HG02852 (cell line): Measurements from ENCODE around the gene OSGIN1.
"Not testable (repeated sequence)": the region's sequence is repeated elsewhere in the genome, so short reads cannot be mapped to it uniquely, and the experiment has no call there.

Experiments
- ATAC-seq: cut with Tn5 transposase; IDR thresholded peaks from one replicate; pipeline ENCODE4 v1.9.1; 2021; ENCODE audit warnings: mild to moderate bottlenecking, moderate library complexity; ENCODE audit not compliant: unreplicated experiment

The OSGIN1 gene

DNA sequence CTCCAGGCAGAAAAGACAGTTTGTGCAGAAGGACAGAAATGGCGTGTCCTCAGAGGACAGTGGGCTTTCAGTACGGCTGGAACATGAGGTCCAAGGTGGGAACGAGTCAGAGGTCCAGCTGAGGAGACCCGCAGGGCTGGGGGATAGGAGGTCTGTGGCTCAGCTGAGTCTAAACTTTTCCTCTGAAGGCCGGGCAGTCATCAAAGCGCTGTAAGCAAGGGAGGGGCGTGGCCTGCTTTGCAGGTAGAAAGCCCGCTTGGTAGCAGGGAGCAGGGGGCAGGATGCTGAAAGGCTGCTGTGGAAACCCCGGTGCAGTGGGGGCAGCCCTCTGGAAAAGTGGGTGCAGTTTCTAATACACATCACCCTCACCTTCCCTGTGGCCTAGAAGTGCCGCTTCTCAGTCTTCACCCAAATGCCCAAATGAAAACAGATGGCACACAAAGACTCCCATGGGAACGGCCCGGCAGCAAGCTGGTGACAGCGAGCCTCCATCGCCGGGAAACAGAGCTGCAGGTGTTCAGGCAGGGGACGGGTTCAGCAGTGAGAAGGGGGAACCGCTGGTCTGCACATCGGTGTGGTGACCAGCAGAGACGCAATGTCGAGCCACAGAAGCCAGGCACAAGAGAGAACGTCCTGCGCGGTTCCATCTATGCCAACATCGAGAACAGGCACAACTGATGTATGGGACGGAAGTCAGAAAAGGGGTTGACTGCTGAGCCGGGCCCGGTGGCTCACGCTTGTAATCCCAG lies 12.2 kb upstream of the OSGIN1 start:
- no peak for ATAC-seq

DNA sequence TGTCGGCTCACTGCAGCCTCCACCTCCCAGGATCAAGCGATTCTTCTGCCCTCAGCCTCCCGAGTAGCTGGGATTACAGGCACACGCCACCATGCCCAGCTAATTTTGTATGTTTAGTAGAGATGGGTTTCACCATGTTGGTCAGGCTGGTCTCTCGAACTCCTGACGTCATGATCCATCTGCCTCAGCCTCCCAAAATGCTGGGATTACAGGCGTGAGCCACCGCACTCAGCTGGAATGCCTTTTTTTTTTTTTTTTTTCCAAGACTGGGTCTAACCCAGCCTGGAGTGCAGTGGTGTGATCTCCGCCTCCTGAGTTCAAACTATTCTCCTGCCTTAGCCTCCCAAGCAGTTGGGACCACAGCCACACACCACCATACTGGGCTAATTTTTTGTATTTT lies 11.5 kb upstream of the OSGIN1 start:
- not testable (repeated sequence) for ATAC-seq

DNA sequence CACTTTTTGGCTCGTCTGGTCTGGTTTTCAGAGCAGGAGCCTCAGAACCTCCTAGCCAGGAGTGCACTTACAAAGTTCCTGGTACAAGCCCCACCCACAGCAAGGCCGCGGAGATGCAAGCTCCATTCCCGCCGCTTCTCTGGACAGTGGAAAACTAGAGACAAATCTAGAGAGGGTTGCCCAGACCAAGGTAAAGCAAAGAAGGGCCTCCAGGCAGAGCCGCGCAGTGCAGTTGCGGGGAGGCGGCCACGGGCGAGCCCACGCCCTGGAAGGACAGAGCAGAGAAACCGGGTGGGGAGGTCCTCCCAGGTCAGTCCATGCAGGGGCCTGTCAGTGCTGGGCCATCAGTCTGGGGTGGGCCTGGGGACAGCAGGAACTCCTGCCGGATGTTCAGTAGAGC lies 11.0 kb upstream of the OSGIN1 start:
- ATAC-seq: no peak

DNA sequence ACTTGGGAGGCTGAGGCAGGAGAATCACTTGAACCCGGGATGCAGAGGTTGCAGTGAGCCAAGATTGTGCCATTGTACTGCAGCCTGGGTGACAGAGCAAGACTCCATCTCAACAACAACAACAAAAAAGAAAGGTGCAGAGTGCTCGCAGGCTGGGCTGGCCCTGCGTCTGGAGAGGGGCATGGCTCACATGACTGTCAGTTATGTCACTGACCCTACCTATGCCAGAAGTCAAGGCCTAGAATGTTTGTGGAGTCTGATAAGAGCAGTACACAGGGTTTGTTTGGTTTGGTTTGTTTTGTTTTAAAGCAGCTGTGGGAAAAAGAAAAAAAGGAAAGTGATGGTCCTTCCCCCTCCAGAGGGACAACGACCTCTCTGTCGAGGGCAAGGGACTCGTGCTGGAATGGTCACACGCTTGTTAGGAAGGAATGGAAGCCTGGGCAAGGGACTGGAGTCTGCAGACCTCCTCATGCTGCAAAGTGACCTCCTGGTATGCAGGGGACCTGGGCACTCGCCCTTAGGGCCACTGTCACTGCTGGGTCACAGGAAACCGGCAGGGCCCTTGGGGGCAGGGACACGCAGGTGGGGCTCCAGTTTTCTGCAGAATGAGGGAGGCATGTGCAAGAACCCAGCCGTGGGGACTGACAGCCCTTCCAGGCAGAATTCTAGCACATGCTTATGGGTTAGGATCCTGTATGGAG lies 10.1 kb upstream of the OSGIN1 start:
- ATAC-seq: no peak

DNA sequence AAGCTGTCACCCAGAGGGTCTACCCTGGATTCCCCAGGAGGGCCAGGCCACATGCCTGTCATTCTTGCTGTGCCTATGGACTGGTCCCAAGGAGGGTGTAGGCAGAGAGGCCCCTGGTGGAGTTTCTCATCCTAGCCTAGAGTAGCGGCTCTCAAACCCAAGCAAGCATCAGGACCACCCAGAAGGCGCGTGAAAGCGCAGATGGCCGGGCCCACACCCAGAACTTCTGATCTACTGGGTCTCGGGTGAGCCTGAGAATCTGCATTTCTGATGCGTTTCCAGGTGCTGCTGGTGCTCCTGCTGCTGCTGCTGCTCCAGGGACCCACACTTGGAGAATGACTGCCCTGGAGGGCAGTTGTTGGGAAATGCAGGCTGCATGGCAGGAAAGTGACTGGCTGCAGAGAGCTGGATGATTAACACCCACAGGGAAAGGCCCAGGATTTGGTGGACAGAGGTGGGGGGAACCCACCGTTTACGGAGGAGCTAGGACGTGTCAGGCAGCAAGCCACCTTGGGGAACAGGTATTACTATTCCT lies 9.5 kb upstream of the OSGIN1 start:
- ATAC-seq: no peak

DNA sequence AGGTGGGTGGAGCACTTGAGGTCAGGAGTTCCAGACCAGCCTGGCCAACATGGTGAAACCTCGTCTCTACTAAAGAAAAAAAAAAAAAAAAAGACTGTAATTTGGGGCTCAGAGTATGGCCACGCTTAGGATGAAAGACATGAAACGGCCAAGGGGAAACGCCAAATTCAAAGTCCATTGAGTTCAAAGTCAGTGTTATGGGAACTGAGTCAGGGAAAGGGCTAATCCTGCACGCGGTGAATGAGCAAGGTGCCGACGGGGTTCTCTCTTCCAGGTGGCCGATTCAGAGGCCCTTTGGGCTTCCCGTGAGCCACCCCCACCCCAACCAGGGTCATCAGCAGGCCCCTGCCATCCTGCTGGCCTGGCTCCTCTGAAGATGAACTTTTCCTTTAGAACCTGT lies 7.5 kb upstream of the OSGIN1 start:
- no peak for ATAC-seq

DNA sequence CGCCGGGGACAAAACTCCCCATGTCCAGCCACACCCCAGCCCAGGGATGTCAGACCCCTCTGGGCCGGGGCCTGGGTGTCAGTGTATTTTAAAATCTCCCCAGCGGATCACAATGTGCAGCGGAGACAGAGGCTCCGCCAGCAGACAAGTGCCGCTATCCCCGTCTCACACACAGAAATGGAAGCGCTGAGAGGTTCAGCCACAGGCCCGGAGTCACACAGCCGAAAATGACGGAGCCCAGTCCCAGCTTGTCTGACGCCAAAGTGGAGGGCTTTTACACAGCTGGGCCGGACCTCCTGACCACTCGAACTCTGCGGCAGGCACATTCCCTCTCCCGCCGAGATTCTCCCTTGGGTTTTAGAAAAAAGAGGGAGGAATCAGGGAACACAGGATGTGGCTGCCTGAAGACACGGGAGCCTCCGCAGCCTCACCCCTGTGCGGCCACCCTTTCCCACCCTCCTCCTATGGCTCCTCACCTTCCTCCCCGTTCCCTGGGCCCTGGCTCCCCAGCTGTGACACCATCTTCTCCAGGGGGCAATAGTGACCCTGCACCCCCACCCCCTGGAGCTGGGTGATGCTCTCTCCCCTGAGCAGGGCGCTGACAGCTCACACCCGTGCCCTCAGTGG lies 6.8 kb upstream of the OSGIN1 start:
- ATAC-seq: no peak

DNA sequence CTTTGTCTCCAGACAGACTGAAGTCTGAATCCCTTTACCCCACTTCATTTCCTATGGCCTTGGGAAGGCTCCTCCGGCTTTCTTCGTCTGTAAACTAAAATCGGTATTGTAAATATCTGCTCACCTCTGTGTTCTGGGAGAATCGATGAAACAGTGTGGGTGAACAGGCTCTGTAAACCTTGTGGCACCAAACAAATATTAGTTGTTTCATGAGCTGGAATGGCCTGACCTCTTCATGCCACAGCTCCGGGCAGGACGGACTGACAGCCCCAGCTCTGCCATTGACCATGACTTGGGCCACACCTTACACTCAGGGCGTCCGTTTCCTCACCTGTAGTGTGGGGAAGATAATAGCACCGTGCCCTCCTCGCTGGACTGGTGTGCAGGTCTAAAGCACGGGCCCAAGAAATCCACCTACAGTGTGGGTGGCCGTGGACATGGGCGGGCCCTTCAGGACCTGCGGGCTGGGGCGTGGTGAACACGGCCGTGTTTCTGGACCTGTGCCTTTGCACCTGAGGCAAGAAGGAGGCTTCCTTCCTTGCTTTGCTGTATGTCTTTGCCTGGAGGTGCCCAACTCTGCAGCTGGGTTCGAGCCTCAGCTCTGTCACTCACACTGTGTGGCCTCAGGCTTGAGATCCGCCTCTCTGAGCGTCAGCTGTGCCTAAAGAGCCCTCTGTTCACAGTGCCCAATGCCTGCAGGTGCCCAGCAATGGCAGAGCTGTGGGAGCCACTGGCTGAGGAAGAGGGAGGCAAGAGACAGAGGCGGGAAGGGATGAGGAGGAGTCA lies 6.1 kb upstream of the OSGIN1 start:
- ATAC-seq: no peak

DNA sequence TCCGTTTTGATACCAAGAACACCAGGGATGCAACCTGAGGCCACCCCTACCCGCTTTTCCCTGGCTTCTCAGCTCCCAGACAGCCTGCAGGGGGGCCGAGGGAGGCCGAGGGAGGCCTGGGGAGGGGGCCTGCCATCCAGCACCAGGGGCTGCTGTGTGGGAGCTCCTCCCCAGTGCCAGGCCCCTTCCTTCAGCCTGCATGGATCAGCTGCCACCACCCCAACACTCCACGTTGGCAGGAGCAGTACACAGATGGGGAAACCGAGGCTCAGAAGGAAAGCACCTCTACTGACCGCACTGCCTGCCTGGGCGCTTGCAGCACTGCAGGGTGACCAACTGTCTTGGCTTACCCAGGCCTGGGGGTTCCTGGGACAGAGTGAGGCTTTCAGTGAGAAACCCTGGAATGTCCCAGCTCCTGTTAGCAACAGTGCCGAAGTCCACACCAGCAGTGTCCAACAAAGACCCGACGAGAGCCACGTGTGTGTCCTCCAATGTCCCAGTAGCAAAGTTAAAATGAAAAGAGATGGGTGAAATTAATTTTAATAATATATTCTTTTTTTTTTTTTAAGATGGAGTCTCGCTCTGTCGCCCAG lies 5.3 kb upstream of the OSGIN1 start:
- ATAC-seq: no peak

DNA sequence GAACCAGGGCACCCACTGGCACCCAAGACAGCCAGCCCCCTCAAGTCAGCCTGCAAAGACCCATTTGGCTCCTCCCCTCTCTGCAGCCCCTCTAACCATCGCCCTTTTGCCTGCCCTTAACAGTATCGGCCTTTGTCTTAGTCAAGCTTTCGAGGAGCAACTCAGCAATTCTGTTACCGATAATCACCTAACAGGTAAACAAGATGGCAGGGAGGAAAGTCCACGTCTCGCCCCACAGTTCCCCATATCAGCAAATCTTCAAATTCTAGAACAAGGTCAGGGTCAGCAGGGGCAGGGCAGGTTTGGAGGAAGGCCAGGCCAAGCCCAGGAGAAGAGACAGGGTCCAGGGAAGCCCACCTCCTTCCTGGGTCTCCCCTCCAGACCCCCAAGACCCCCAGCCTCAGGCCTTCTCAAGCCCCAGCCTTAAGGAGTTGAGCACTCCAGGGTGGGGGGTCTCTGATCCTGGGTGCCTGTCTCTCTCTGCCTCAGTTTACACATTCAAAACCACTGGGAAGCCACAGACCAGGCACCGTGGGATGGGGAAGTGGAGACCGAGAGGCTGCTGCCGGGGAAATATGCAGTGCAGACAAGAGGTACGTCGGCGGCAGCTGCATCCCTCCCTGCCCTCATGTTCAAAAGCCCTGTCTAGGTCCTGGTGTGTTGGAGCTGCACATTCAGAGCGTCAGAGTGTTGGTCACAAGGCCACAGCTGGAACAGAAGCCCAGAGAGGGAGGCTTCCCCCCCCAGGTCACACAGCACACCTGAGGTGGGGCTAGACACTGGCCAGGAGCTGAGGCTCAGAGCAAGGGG lies 3.9 kb upstream of the OSGIN1 start:
- ATAC-seq: no peak

DNA sequence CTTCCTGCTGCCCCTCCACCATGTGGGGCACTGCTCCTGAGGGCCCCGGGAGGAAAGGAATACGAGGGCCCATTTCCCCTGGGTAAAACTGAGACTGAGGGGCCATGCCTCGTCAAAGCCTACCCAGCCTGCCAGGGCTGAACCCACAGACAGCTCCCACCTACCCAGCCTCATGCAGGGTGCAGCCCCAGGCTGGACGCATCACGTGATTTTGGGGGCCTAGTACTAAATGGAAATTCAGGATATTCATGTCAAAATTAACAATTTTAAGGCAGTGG lies 3.4 kb upstream of the OSGIN1 start:
- no peak for ATAC-seq

DNA sequence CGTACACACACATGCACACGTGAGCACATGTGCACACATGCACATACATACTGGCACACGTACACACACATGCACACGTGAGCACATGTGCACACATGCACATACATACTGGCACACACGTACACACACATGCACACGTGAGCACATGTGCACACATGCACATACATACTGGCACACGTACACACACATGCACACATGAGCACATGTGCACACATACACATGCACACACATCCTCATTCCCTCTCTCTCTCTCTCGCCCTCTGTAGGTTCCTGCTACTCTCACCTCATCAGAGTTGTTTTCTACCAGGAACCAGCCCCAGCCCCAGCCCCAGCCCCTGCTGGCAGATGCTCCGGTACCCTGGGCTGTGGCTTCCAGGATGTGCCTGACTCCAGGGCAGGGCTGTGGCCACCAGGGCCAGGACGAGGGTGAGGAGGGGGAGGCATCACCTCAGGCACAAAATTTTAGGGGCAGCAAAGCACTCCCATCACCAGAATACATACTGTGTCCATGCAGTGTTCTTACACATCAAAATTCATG lies 2.1 kb upstream of the OSGIN1 start:
- not testable (repeated sequence) for ATAC-seq

DNA sequence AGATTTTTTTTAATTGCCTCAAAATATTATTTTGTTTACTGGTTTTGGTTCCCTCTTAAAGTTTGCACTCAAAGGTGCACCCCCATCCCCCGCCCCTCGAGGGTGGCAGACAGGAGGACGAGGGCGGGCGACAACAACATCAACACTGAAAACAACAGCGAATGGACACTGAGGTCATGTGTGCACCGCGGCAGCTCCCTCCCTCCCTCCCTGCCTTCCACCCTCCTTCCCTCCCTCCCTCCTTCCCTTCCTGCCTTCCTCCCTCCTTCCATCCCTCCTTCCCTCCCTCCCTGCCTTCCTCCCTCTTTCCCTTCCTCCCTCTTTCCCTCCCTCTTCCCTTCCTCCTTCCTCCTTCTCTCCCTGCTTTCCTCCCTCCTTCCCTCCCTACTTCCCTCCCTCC lies 1.5 kb upstream of the OSGIN1 start:
- ATAC-seq: no peak

DNA sequence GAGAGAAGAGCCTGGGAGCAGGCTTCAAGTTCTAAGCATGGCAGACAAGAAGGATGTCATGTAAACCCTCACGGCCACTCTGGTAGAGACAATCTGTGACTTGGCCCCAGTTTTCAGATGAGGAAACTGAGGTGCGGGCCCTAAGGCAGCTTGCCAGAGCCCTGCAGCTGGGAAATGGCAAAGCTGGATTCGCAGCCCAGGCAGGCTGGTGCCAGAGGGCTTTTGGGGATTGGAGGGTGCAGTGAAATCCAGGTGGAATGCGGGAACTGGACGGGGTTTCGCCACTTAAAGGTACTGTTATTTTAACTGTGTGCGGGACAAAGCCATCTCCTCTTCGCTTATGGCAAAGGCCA lies 477 bp upstream of the OSGIN1 start:
- no peak for ATAC-seq

DNA sequence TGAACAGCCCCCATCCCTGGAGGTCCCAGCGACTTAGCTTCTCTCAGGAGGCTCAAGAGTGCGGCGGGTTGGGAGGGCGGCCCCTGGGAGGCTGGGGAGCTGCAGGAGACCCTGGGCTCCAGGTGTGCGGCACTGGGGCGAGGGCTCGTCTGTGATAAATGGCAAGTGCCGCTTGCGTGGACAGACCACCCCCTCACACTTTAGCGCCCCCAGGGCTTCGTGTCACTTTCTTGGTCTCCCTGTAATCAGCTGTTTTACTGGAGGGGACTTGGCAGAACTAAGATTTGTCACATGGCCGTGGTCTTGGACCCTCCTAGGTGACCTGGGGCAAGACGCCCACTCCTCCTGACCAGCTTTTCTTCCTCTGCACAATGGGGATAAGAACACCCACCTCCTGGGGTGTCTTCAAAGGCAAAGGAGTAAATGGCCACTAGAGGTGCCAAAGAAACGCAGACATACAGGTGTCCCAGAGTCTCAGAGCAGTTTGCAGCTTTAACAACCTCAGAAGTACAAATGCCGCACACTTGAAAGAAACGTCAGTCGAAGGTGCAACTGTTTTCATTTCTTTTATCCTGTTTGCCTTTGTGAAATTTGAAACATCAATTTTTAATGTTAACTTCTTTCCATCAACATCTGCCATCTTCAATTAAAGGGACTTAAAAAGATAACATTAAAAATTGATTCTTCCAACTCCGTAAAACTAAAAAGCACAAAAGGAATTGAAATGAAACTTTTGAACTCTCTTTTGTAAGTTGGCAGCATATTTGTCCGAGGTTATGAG lies 946 bp downstream of the OSGIN1 start:
- no peak for ATAC-seq

DNA sequence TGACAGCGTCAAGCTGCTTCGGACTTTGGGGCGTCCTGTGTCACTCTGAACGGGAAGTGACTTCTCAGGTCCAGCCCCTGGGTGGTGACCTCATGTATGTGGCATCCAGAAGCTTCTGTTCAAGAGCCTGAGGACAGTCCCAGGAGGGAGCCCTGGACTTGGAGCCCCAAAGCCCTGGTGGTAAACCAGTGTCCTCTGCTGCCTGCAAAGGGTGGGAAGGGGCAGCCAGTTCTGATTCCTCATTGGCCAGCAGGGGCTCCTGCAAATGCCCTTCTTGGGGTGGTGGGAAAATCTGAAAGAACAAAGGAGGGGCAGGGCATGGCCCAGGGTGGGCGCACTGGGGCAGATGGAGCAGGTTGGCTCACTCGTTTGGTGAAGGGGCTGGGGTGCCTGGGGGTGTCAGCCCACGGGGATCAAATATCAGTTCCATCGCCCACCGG lies 1.6 kb downstream of the OSGIN1 start:
- no peak for ATAC-seq

DNA sequence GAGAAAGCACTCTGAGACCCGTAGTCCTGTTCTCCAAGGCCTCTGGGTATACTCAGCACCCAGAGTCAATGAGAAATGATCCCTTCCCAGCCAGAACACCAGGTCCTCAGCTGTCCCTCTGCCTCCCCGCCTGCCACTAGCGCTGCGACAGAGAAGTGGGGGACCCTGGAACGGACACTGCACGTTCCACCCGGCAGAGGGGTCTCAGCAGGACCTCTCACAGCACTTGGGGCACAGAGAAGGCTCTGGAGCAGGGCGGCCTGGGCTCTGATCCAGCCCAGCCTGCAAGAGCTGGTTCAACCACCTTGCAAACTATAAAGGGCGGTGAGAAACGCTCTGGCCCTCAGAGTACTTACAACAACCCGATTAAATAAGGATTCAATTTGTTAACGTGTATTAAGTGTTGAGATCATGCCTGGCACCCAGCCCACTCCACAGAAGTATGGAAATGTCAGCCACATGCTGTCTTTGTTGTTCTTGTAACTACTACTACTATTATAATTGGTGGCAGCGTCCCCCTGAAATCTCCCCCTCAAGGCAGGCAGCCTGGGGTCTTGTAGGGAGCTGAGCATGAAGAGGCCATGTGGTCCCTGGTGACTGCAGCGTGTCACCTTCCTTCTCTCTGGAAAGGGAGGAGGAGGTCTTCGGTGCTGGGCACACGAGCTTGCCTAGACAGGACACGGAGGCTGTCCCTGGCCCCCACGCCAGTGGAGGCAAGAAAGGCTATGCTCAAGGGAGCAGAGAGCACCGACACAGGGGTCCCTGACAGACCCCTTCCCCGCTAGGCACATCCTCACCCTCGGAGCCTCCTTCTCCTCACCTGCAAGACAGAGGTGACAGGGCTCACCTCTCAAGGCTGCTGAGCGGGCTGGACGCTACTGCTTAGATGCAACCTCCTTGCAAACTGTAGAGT lies 2.4 kb downstream of the OSGIN1 start:
- ATAC-seq: no peak
